Natural killer cell treated with Interleukin-12 subunit alpha and Interleukin-12 subunit beta and Interleukin-15 and Interleukin-18, amount 100 ng/mL, for 72 hours (primary cell): ENCODE data around the gene PLA2G12B. TPM values are rescaled to one million over a fixed set of nuclear protein-coding genes. Genes with fewer than 3 reads are reported as not detected.

ENCODE experiments used
- ATAC-seq, 2 donors: fragments of 150-1000 bp; cut with Tn5 transposase in 1 of 2; sonication (Bioruptor Pico), chemical (Tn5 transposase) in 1 of 2; 2 replicates each; pipeline ENCODE4 v1.10.0; 2021
- DNase-seq: peaks from one replicate; pipeline ENCODE4 v3.0.0; 2022; ENCODE audit warnings: low spot score
- H3K27ac Mint-ChIP-seq, 2 donors: 1 replicate in 1 of 2; 2 replicates in 1 of 2; pipeline ENCODE4 v1.8.0; 2022; ENCODE audit warnings: mixed read lengths in 2 of 2, mild to moderate bottlenecking in 1 of 2, moderate library complexity in 1 of 2
- H3K27me3 Mint-ChIP-seq, 2 donors: 1 replicate in 1 of 2; 2 replicates in 1 of 2; pipeline ENCODE4 v1.8.0; 2022; ENCODE audit warnings: mixed read lengths in 2 of 2
- H3K36me3 Mint-ChIP-seq: one replicate; pipeline ENCODE4 v1.8.0; 2022; ENCODE audit warnings: mixed read lengths
- H3K4me1 Mint-ChIP-seq, 2 donors: 1 replicate in 1 of 2; 2 replicates in 1 of 2; pipeline ENCODE4 v1.8.0; 2022; ENCODE audit warnings: low read depth in 2 of 2, mixed read lengths in 2 of 2, mild to moderate bottlenecking in 1 of 2
- H3K4me3 Mint-ChIP-seq: one replicate; pipeline ENCODE4 v1.8.0; 2022; ENCODE audit warnings: mixed read lengths
- H3K9me3 Mint-ChIP-seq: 2 replicates; pipeline ENCODE4 v1.8.0; 2022; ENCODE audit warnings: mixed read lengths
- total RNA-seq, 2 donors: library from RNA; stranded (reverse); gene quantifications; one replicate each; pipeline ENCODE4 v1.2.3, GENCODE V29; 2022

The PLA2G12B gene
- total RNA-seq, 2 donors from 2014 or later = not detected

- Mint-ChIP-seq H3K4me1 (no peaks in the 10 kb centered on the region), H3K9me3 (no peaks in the 10 kb centered on the region), H3K27ac (no peak overlapping the region), H3K27me3 (peaks cover 9 to 12% of the 10 kb centered on the region in 2 donors), H3K36me3 (no peaks in the 10 kb centered on the region), H3K4me3 (no peak overlapping the region)
- no peak for DNase-seq
- ATAC-seq = no peak
These were observed 59.3 kb downstream of the PLA2G12B start for GRCh38 chr10:72895236-72895850.

- no peak within 1 kb of the TSS for H3K4me3 Mint-ChIP-seq
These were observed 61.3 kb downstream of the PLA2G12B start, which contains the start of gene OIT3 for GRCh38 chr10:72893136-72893798. OIT3 (plus strand) TSS chr10:72893739; CDS start chr10:72893799, 60 bp downstream.

GRCh38 chr10:72890086-72890485 lies 64.5 kb downstream of the PLA2G12B start:
- Mint-ChIP-seq H3K27me3 (peaks cover 3 to 6% of the 10 kb centered on the region in 2 donors), H3K4me1 (peaks cover 24 to 25% of the 10 kb centered on the region in 2 donors), H3K27ac (no peak overlapping the region), H3K9me3 (no peaks in the 10 kb centered on the region), H3K4me3 (no peak overlapping the region), H3K36me3 (peaks cover 9% of the 10 kb centered on the region)
- ATAC-seq = peak in 1 of 2 donors; percentile 54
- no peak for DNase-seq

More at GRCh38 chr10:72893136-72893798, 61.3 kb downstream of the PLA2G12B start, which contains the start of gene OIT3:
- H3K9me3 Mint-ChIP-seq = no peaks in the 10 kb centered on the region
- no peak for DNase-seq
- H3K36me3 Mint-ChIP-seq = peaks cover 6% of the 10 kb centered on the region
- no peak for ATAC-seq
- peaks cover 9 to 12% of the 10 kb centered on the region in 2 donors for H3K27me3 Mint-ChIP-seq
- H3K27ac Mint-ChIP-seq = no peak within 1 kb of the TSS
- peaks cover 13% of the 10 kb centered on the region in 2 donors for H3K4me1 Mint-ChIP-seq

- Mint-ChIP-seq H3K4me1 (peaks cover 24 to 25% of the 10 kb centered on the region in 2 donors), H3K27me3 (peaks cover 0 to 3% of the 10 kb centered on the region in 2 donors), H3K9me3 (no peaks in the 10 kb centered on the region), H3K27ac (no peak overlapping the region), H3K36me3 (peaks cover 11% of the 10 kb centered on the region), H3K4me3 (no peak overlapping the region)
- no peak for DNase-seq
- ATAC-seq = no peak
These were observed 65.2 kb downstream of the PLA2G12B start for GRCh38 chr10:72889391-72889831.

- no peaks in the 10 kb centered on the region for H3K27me3 Mint-ChIP-seq
- ATAC-seq (no peak), DNase-seq (no peak)
- peaks cover 24 to 25% of the 10 kb centered on the region in 2 donors for H3K4me1 Mint-ChIP-seq
- no peaks in the 10 kb centered on the region for H3K9me3 Mint-ChIP-seq
- H3K4me3 Mint-ChIP-seq = no peak overlapping the region
- H3K36me3 Mint-ChIP-seq = peaks cover 11% of the 10 kb centered on the region
- peak overlapping the region in 1 of 2 donors; percentile 2 for H3K27ac Mint-ChIP-seq
These were observed 66.4 kb downstream of the PLA2G12B start for GRCh38 chr10:72888151-72888638.

- Mint-ChIP-seq H3K27ac (peak overlapping the region in 1 of 2 donors; percentile 47), H3K9me3 (no peaks in the 10 kb centered on the region), H3K27me3 (no peaks in the 10 kb centered on the region), H3K4me3 (no peak overlapping the region), H3K4me1 (peaks cover 24 to 25% of the 10 kb centered on the region in 2 donors), H3K36me3 (peaks cover 16% of the 10 kb centered on the region)
- ATAC-seq = no peak
- no peak for DNase-seq
These were observed 67.6 kb downstream of the PLA2G12B start for GRCh38 chr10:72887043-72887442.

- Mint-ChIP-seq H3K9me3 (no peaks in the 10 kb centered on the region), H3K27me3 (no peaks in the 10 kb centered on the region), H3K4me3 (no peak overlapping the region), H3K4me1 (peaks cover 24 to 25% of the 10 kb centered on the region in 2 donors), H3K36me3 (peaks cover 16% of the 10 kb centered on the region), H3K27ac (peak overlapping the region in 1 of 2 donors; percentile 47)
- DNase-seq (no peak), ATAC-seq (no peak)
These were observed 68.0 kb downstream of the PLA2G12B start for GRCh38 chr10:72886621-72887020.

GRCh38 chr10:72885953-72886352 lies 68.7 kb downstream of the PLA2G12B start:
- H3K36me3 Mint-ChIP-seq = peaks cover 16% of the 10 kb centered on the region

More at GRCh38 chr10:72885953-72886352, 68.7 kb downstream of the PLA2G12B start:
- H3K4me1 Mint-ChIP-seq = peaks cover 24 to 25% of the 10 kb centered on the region in 2 donors
- H3K27ac Mint-ChIP-seq = no peak overlapping the region
- H3K9me3 Mint-ChIP-seq = no peaks in the 10 kb centered on the region
- H3K4me3 Mint-ChIP-seq = no peak overlapping the region
- no peak for ATAC-seq
- H3K27me3 Mint-ChIP-seq = no peaks in the 10 kb centered on the region
- no peak for DNase-seq

Other genes starting within 250 kb of the PLA2G12B start
- gene OIT3, start 61.1 kb downstream of the PLA2G12B start, total RNA-seq = not detected
- gene P4HA1, start 142.1 kb upstream of the PLA2G12B start, total RNA-seq = 10 to 100 TPM; 30.8 to 61.1 TPM
- gene NUDT13, start 155.6 kb upstream of the PLA2G12B start, total RNA-seq = 1 to 10 TPM; 1.1 to 1.3 TPM
- 10 to 100 TPM; 38.8 to 42.0 TPM for gene ECD, start 213.2 kb upstream of the PLA2G12B start, total RNA-seq
- gene FAM149B1, start 213.3 kb upstream of the PLA2G12B start, total RNA-seq = 10 to 100 TPM; 12.3 to 13.4 TPM